HG03196 (cell line): Measurements from ENCODE around the gene TPGS1.

Experiments
- ATAC-seq: cut with Tn5 transposase; IDR thresholded peaks from one replicate; pipeline ENCODE4 v1.9.1; 2021; ENCODE audit not compliant: unreplicated experiment

TPGS1 gene

GRCh38 chr19:538641-539428 lies 31.5 kb downstream of the TPGS1 start:
- no peak for ATAC-seq

GRCh38 chr19:539429-540030 lies 32.2 kb downstream of the TPGS1 start:
- ATAC-seq, result no peak

- no peak for ATAC-seq
Measured at GRCh38 chr19:540867-541637, 33.8 kb downstream of the TPGS1 start.

- ATAC-seq, result no peak
Measured at GRCh38 chr19:541699-542098, 34.4 kb downstream of the TPGS1 start.

GRCh38 chr19:542173-542866 lies 35.0 kb downstream of the TPGS1 start:
- ATAC-seq, result no peak

- no peak for ATAC-seq
Measured at GRCh38 chr19:543910-544608, 36.8 kb downstream of the TPGS1 start, which contains the start of gene GZMM. GZMM (plus strand) TSS chr19:544053; CDS start chr19:544072, 19 bp downstream.

- ATAC-seq, result no peak
Measured at GRCh38 chr19:547117-547516, 39.8 kb downstream of the TPGS1 start.

- no peak for ATAC-seq
Measured at GRCh38 chr19:547836-548720, 40.8 kb downstream of the TPGS1 start.

- no peak for ATAC-seq
Measured at GRCh38 chr19:548886-549830, 41.9 kb downstream of the TPGS1 start.

GRCh38 chr19:554817-555216 lies 47.5 kb downstream of the TPGS1 start:
- no peak for ATAC-seq

GRCh38 chr19:555474-555808 lies 48.1 kb downstream of the TPGS1 start:
- ATAC-seq, result no peak

GRCh38 chr19:556611-557382 lies 49.5 kb downstream of the TPGS1 start:
- ATAC-seq, result no peak

GRCh38 chr19:558770-559439 lies 51.6 kb downstream of the TPGS1 start:
- no peak for ATAC-seq

GRCh38 chr19:560121-560520 lies 52.8 kb downstream of the TPGS1 start:
- ATAC-seq, result no peak

GRCh38 chr19:566403-566802 lies 59.1 kb downstream of the TPGS1 start:
- no peak for ATAC-seq

- ATAC-seq, result no peak
Measured at GRCh38 chr19:566844-567243, 59.5 kb downstream of the TPGS1 start.

- ATAC-seq, result no peak
Measured at GRCh38 chr19:567296-567900, 60.1 kb downstream of the TPGS1 start.
